Measurements from ENCODE around the gene SOD3.

DNA sequence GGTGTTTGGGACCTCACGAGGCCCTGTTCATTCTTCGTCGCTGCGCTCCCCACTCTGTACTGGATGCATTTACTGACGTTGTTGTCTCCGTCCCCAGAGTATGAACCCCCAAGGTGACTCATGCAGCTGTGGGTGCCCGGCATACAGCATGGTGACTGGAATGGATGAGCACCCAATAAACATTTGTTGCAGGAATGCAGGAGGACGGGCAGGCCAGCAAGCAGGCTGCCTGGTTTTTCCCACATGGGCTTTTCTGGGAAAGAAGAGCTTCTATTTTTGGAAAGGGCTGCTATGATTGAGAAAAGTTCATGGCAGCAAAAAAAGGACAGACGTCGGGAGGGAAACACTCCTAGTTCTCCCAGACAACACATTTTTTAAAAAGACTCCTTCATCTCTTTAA is 893 bp upstream of the SOD3 start:
- TF ChIP-seq POLR2A (IDR thresholded peaks at IDR 0.05) = no peak
- no peak for TF ChIP-seq CTCF (IDR thresholded peaks at IDR 0.05)
